ENCODE data around the gene NPLOC4.
"Not testable (repeated sequence)": the region's sequence is repeated elsewhere in the genome, so short reads cannot be mapped to it uniquely, and the experiment has no call there.

NPLOC4 gene

GRCh38 chr17:81589612-81590011 lies 47.3 kb downstream of the NPLOC4 start:
- H3K4me3 ChIP-seq (ENCODE audit: low read length in 2 of 2) = no peak overlapping the region
- H2AFZ ChIP-seq (ENCODE audit: low read length) = no peak overlapping the region
- no peaks in the 10 kb centered on the region for H3K4me1 ChIP-seq (ENCODE audit: control insufficient read depth in 2 of 2, insufficient read depth in 1 of 2, low read depth in 1 of 2, low read length in 2 of 2)
- no peak overlapping the region for H2BK15ac ChIP-seq (ENCODE audit: low read length)
- no peak overlapping the region for H2AK5ac ChIP-seq (ENCODE audit: low read depth, low read length)
- H3K27me3 ChIP-seq (ENCODE audit: control insufficient read depth in 3 of 3, insufficient read depth in 3 of 3, low read depth in 1 of 3, low read length in 3 of 3) = no peaks in the 10 kb centered on the region
- H2BK120ac ChIP-seq (ENCODE audit: low read depth, low read length) = no peak overlapping the region
- H3K23ac ChIP-seq (ENCODE audit: low read depth, low read length, poor library complexity) = no peak overlapping the region
- no peak overlapping the region for H3K4ac ChIP-seq (ENCODE audit: low read length)
- H3K79me1 ChIP-seq (ENCODE audit: low read depth, low read length) = no peaks in the 10 kb centered on the region
- no peak for DNase-seq (ENCODE audit: low spot score)
- H3K9ac ChIP-seq (ENCODE audit: low read depth, low read length, poor library complexity) = no peak overlapping the region
- no peak overlapping the region for H3K27ac ChIP-seq (replicated peaks; ENCODE audit: low read length)
- H2BK12ac ChIP-seq (ENCODE audit: low read length) = no peak overlapping the region
- H4K8ac ChIP-seq (ENCODE audit: low read depth, low read length) = no peak overlapping the region
- WGBS, 2 donors (ENCODE audit: extremely low coverage in 2 of 2, insufficient read length in 2 of 2, insufficient replicate concordance in 1 of 2) = no CpG with 5 or more reads among the region's 5 CpGs
- H3K14ac ChIP-seq (ENCODE audit: low read length) = no peak overlapping the region
- H3K18ac ChIP-seq (ENCODE audit: low read length) = no peak overlapping the region
- H2BK5ac ChIP-seq (ENCODE audit: low read length) = no peak overlapping the region
- H4K91ac ChIP-seq (ENCODE audit: low read depth, low read length, poor library complexity) = no peak overlapping the region
- H3K9me3 ChIP-seq (replicated peaks in 1 of 2; ENCODE audit: control insufficient read depth in 2 of 2, insufficient read depth in 1 of 2, low read depth in 1 of 2, low read length in 2 of 2) = no peaks in the 10 kb centered on the region
- no peak overlapping the region for H3K4me2 ChIP-seq (ENCODE audit: insufficient read depth, low read length, poor library complexity, severe bottlenecking)
- H3K36me3 ChIP-seq (replicated peaks in 1 of 2; ENCODE audit: control insufficient read depth in 2 of 2, insufficient read depth in 2 of 2, low read length in 2 of 2) = peaks cover 47 to 90% of the 10 kb centered on the region in 2 donors

- Histone ChIP-seq H3K9ac (ENCODE audit: low read depth, low read length, poor library complexity) (no peak overlapping the region), H3K4me3 (ENCODE audit: low read length in 2 of 2) (no peak overlapping the region), H3K4ac (ENCODE audit: low read length) (no peak overlapping the region), H3K79me1 (ENCODE audit: low read depth, low read length) (peaks cover 3% of the 10 kb centered on the region), H3K9me3 (replicated peaks in 1 of 2; ENCODE audit: control insufficient read depth in 2 of 2, insufficient read depth in 1 of 2, low read depth in 1 of 2, low read length in 2 of 2) (no peaks in the 10 kb centered on the region), H3K36me3 (replicated peaks in 1 of 2; ENCODE audit: control insufficient read depth in 2 of 2, insufficient read depth in 2 of 2, low read length in 2 of 2) (peaks cover 40 to 93% of the 10 kb centered on the region in 2 donors), H3K27ac (replicated peaks; ENCODE audit: low read length) (no peak overlapping the region), H2AK5ac (ENCODE audit: low read depth, low read length) (no peak overlapping the region), H4K91ac (ENCODE audit: low read depth, low read length, poor library complexity) (no peak overlapping the region), H2BK12ac (ENCODE audit: low read length) (no peak overlapping the region), H4K8ac (ENCODE audit: low read depth, low read length) (no peak overlapping the region), H3K4me2 (ENCODE audit: insufficient read depth, low read length, poor library complexity, severe bottlenecking) (no peak overlapping the region), H3K18ac (ENCODE audit: low read length) (no peak overlapping the region), H3K14ac (ENCODE audit: low read length) (no peak overlapping the region), H2AFZ (ENCODE audit: low read length) (no peak overlapping the region), H2BK5ac (ENCODE audit: low read length) (no peak overlapping the region), H3K4me1 (ENCODE audit: control insufficient read depth in 2 of 2, insufficient read depth in 1 of 2, low read depth in 1 of 2, low read length in 2 of 2) (no peaks in the 10 kb centered on the region), H3K27me3 (ENCODE audit: control insufficient read depth in 3 of 3, insufficient read depth in 3 of 3, low read depth in 1 of 3, low read length in 3 of 3) (no peaks in the 10 kb centered on the region), H3K23ac (ENCODE audit: low read depth, low read length, poor library complexity) (no peak overlapping the region), H2BK120ac (ENCODE audit: low read depth, low read length) (no peak overlapping the region), H2BK15ac (ENCODE audit: low read length) (no peak overlapping the region)
- no CpG with 5 or more reads among the region's 4 CpGs for WGBS, 2 donors (ENCODE audit: extremely low coverage in 2 of 2, insufficient read length in 2 of 2, insufficient replicate concordance in 1 of 2)
- no peak for DNase-seq (ENCODE audit: low spot score)
Observed at GRCh38 chr17:81586096-81586495, 50.8 kb downstream of the NPLOC4 start.

GRCh38 chr17:81584771-81585170 lies 52.1 kb downstream of the NPLOC4 start:
- not testable (repeated sequence) for H3K9ac ChIP-seq (ENCODE audit: low read depth, low read length, poor library complexity); H3K79me1 ChIP-seq (ENCODE audit: low read depth, low read length); H2BK15ac ChIP-seq (ENCODE audit: low read length)

GRCh38 chr17:81583589-81584342 lies 53.1 kb downstream of the NPLOC4 start:
- Histone ChIP-seq H3K36me3 (replicated peaks in 1 of 2; ENCODE audit: control insufficient read depth in 2 of 2, insufficient read depth in 2 of 2, low read length in 2 of 2) (peaks cover 31 to 91% of the 10 kb centered on the region in 2 donors), H3K23ac (ENCODE audit: low read depth, low read length, poor library complexity) (no peak overlapping the region), H3K4ac (ENCODE audit: low read length) (no peak overlapping the region), H3K4me2 (ENCODE audit: insufficient read depth, low read length, poor library complexity, severe bottlenecking) (no peak overlapping the region), H2BK120ac (ENCODE audit: low read depth, low read length) (no peak overlapping the region), H2AFZ (ENCODE audit: low read length) (no peak overlapping the region), H3K4me3 (ENCODE audit: low read length in 2 of 2) (no peak overlapping the region), H3K9ac (ENCODE audit: low read depth, low read length, poor library complexity) (no peak overlapping the region), H3K4me1 (ENCODE audit: control insufficient read depth in 2 of 2, insufficient read depth in 1 of 2, low read depth in 1 of 2, low read length in 2 of 2) (no peaks in the 10 kb centered on the region), H3K27me3 (ENCODE audit: control insufficient read depth in 3 of 3, insufficient read depth in 3 of 3, low read depth in 1 of 3, low read length in 3 of 3) (no peaks in the 10 kb centered on the region), H3K79me1 (ENCODE audit: low read depth, low read length) (peaks cover 3% of the 10 kb centered on the region), H3K14ac (ENCODE audit: low read length) (no peak overlapping the region), H3K27ac (replicated peaks; ENCODE audit: low read length) (no peak overlapping the region), H2BK5ac (ENCODE audit: low read length) (no peak overlapping the region), H2BK12ac (ENCODE audit: low read length) (no peak overlapping the region), H2BK15ac (ENCODE audit: low read length) (no peak overlapping the region), H4K91ac (ENCODE audit: low read depth, low read length, poor library complexity) (no peak overlapping the region), H3K9me3 (replicated peaks in 1 of 2; ENCODE audit: control insufficient read depth in 2 of 2, insufficient read depth in 1 of 2, low read depth in 1 of 2, low read length in 2 of 2) (no peaks in the 10 kb centered on the region), H3K18ac (ENCODE audit: low read length) (no peak overlapping the region), H2AK5ac (ENCODE audit: low read depth, low read length) (no peak overlapping the region), H4K8ac (ENCODE audit: low read depth, low read length) (no peak overlapping the region)
- no CpG with 5 or more reads among the region's 6 CpGs for WGBS, 2 donors (ENCODE audit: extremely low coverage in 2 of 2, insufficient read length in 2 of 2, insufficient replicate concordance in 1 of 2)
- no peak for DNase-seq (ENCODE audit: low spot score)

More at GRCh38 chr17:81584771-81585170, 52.1 kb downstream of the NPLOC4 start:
- not testable (repeated sequence) for H3K14ac ChIP-seq (ENCODE audit: low read length); H3K27me3 ChIP-seq (ENCODE audit: control insufficient read depth in 3 of 3, insufficient read depth in 3 of 3, low read depth in 1 of 3, low read length in 3 of 3); H2AFZ ChIP-seq (ENCODE audit: low read length); H4K8ac ChIP-seq (ENCODE audit: low read depth, low read length); H2AK5ac ChIP-seq (ENCODE audit: low read depth, low read length); H3K9me3 ChIP-seq (replicated peaks in 1 of 2; ENCODE audit: control insufficient read depth in 2 of 2, insufficient read depth in 1 of 2, low read depth in 1 of 2, low read length in 2 of 2); H3K27ac ChIP-seq (replicated peaks; ENCODE audit: low read length); H2BK12ac ChIP-seq (ENCODE audit: low read length); H3K4ac ChIP-seq (ENCODE audit: low read length); H3K4me2 ChIP-seq (ENCODE audit: insufficient read depth, low read length, poor library complexity, severe bottlenecking); H4K91ac ChIP-seq (ENCODE audit: low read depth, low read length, poor library complexity); H2BK120ac ChIP-seq (ENCODE audit: low read depth, low read length); H3K4me3 ChIP-seq (ENCODE audit: low read length in 2 of 2); H3K4me1 ChIP-seq (ENCODE audit: control insufficient read depth in 2 of 2, insufficient read depth in 1 of 2, low read depth in 1 of 2, low read length in 2 of 2); H2BK5ac ChIP-seq (ENCODE audit: low read length); H3K18ac ChIP-seq (ENCODE audit: low read length); H3K23ac ChIP-seq (ENCODE audit: low read depth, low read length, poor library complexity); DNase-seq (ENCODE audit: low spot score)
- WGBS, 2 donors (ENCODE audit: extremely low coverage in 2 of 2, insufficient read length in 2 of 2, insufficient replicate concordance in 1 of 2) = no CpG with 5 or more reads among the region's 14 CpGs
- H3K36me3 ChIP-seq (replicated peaks in 1 of 2; ENCODE audit: control insufficient read depth in 2 of 2, insufficient read depth in 2 of 2, low read length in 2 of 2) = peaks cover 34 to 91% of the 10 kb centered on the region in 2 donors
